HFFc6 (cell line): Measurements from ENCODE around the gene PLD3. TPM values are rescaled to one million over a fixed set of nuclear protein-coding genes. Genes with fewer than 3 reads are reported as not detected.

ENCODE experiments used
- DNase-seq: peaks from one replicate; pipeline ENCODE4 v3.0.0-alpha.2; 2018
- H3K27ac Mint-ChIP-seq: 2 replicates; pipeline ENCODE4 v1.8.0; 2020; ENCODE audit warnings: mild to moderate bottlenecking, mixed read lengths
- H3K27me3 Mint-ChIP-seq: 2 replicates; pipeline ENCODE4 v1.8.0; 2021; ENCODE audit warnings: mild to moderate bottlenecking, moderate library complexity, mixed read lengths; ENCODE audit not compliant: insufficient read depth
- H3K36me3 Mint-ChIP-seq: 2 replicates; pipeline ENCODE4 v1.8.0; 2021; ENCODE audit warnings: low read depth, mixed read lengths
- H3K4me1 Mint-ChIP-seq: 2 replicates; pipeline ENCODE4 v1.8.0; 2020; ENCODE audit warnings: low read depth, mixed read lengths
- H3K4me3 Mint-ChIP-seq: 2 replicates; pipeline ENCODE4 v1.8.0; 2020; ENCODE audit warnings: mild to moderate bottlenecking, moderate library complexity, mixed read lengths
- H3K9me3 Mint-ChIP-seq: 2 replicates; pipeline ENCODE4 v1.8.0; 2020; ENCODE audit warnings: mild to moderate bottlenecking, mixed read lengths
- CTCF ChIP-seq: fragments of 200-600 bp; sonication (generic); IDR thresholded peaks from 2 replicates; pipeline ENCODE4 v1.5.0; 2021; ENCODE audit warnings: antibody characterized with exemption, mild to moderate bottlenecking
- total RNA-seq, 6 experiments: library from RNA; stranded (reverse); fragmentation: NEBNext Ultra II Directional; extraction: Animal tissue kit (Norgen Biotek cat#: 25700); gene quantifications; 2 replicates in 1 of 6; 3 replicates in 5 of 6; pipeline ENCODE4 v1.2.3, GENCODE V29; 2021

PLD3 gene
- total RNA-seq, 6 experiments from 2014 or later, result 141 to 211 (median 152) TPM

GRCh38 chr19:40363069-40363468 is 14.6 kb downstream of the PLD3 start:
- Mint-ChIP-seq H3K4me3 (no peak overlapping the region), H3K27me3 (no peaks in the 10 kb centered on the region; the same call in none of the 2 replicates), H3K36me3 (peaks cover 11% of the 10 kb centered on the region; the same call in 1 of the 2 replicates), H3K9me3 (no peaks in the 10 kb centered on the region), H3K4me1 (peaks cover 25% of the 10 kb centered on the region), H3K27ac (no peak overlapping the region)
- no peak for DNase-seq
- no peak for TF ChIP-seq CTCF

DNA sequence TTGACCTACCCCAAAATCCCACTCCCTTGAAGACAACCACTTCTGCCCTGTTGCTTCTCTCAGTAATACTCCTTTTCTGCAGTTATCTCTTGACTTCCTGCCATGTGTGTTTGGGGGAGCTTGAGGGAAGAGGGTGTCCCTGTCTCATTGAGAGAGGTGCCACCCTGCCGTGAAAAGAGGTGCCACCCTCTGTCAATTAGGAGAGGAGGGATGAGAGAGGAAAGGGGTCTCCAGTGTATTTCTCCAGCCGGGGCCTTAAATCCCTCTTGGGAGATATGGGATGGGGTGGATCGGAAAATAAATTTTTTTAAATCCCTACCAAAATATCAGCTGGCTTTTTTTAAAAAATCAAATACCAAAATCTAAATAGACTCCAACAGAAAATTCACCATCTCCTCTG is 16.5 kb downstream of the PLD3 start:
- H3K27me3 Mint-ChIP-seq, result no peaks in the 10 kb centered on the region; the same call in none of the 2 replicates
- H3K27ac Mint-ChIP-seq, result no peak overlapping the region
- no peak for TF ChIP-seq CTCF
- H3K4me1 Mint-ChIP-seq, result peaks cover 22% of the 10 kb centered on the region
- no peak for DNase-seq
- H3K36me3 Mint-ChIP-seq, result peaks cover 7% of the 10 kb centered on the region; the same call in 1 of the 2 replicates
- H3K9me3 Mint-ChIP-seq, result no peaks in the 10 kb centered on the region
- H3K4me3 Mint-ChIP-seq, result no peak overlapping the region; the same call in 1 of the 2 replicates

DNA sequence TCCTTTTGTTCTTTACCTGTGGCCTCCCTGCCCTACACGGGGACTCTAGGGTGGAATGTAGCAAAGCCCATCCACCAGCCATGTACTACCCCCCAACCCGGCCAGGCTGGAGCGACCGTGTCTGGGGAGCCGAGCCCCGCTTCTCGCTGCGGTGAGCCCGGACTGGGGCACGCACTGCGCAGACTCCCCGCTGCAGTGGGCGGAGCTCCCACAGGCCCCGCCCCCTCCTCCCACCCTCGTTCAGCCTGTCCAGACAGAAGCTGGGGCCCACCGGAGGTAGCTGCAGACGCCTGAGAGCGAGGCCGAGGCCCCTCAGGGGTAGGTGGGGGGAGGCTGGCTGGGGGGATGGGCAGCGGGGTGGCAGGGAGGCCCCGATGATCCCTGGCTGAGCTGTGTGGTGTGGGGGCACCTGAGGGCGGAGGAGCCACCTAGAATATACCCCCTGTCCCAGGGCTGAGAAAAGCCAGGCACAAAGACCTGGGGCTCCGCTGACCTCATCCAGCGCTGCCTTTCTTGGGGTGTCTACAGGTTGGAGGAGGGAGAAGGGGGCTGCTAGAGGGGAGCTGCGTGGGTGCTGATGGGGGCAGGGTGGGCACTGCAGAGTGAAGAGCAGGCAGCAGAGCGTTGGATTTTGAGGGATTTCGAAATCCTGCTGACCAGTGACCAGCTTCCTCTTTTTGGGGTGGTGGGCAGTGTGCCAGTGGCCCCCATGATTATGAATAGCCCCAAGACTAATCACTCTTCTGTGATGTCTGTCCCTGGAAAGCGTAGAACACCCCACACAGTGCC is 17.3 kb downstream of the PLD3 start:
- Mint-ChIP-seq H3K27ac (no peak overlapping the region), H3K4me3 (peak overlapping the region; percentile 61; the same call in 1 of the 2 replicates), H3K9me3 (no peaks in the 10 kb centered on the region), H3K4me1 (peaks cover 14% of the 10 kb centered on the region), H3K27me3 (no peaks in the 10 kb centered on the region; the same call in none of the 2 replicates), H3K36me3 (peaks cover 6% of the 10 kb centered on the region; the same call in 1 of the 2 replicates)
- no peak for DNase-seq
- TF ChIP-seq CTCF, result no peak

DNA sequence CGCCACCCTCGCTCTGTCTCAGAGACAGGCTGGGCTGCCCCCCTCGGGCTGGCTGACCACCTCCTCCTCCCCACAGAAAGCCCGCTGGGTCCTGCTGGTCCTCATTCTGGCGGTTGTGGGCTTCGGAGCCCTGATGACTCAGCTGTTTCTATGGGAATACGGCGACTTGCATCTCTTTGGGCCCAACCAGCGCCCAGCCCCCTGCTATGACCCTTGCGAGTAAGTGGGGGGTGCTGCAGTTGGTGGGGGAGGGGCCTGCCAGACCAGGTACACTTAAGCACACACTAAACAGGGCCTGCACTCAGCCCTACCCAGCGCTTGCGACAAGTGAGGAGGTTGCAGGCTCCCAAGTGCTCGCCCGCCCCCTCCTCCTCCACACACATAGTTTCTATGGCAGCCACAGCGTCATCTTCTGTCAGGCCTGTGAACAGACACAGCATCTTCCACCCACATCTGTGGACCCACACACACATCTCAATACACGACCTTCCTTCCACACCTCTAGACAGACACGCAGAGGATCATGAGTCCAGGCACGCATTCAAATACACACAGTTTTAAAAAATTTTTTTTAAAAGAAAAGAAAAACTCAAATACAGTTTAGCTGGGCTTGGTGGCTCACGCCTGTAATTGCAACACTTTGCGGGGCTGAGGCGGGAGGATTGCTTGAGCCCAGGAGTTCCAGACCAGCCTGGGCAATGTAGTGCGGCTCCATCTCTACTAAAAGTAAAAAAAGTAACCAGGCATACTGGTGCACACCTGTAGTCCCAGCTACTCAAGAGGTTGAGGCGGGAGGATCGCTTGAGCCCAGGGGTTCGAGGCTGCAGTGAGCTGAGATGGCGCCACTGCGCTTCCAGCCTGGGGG is 18.4 kb downstream of the PLD3 start:
- Mint-ChIP-seq H3K4me1 (peaks cover 14% of the 10 kb centered on the region), H3K4me3 (no peak overlapping the region), H3K9me3 (no peaks in the 10 kb centered on the region), H3K36me3 (peaks cover 6% of the 10 kb centered on the region; the same call in 1 of the 2 replicates), H3K27me3 (no peaks in the 10 kb centered on the region; the same call in none of the 2 replicates), H3K27ac (no peak overlapping the region)
- DNase-seq, result no peak
- no peak for TF ChIP-seq CTCF

GRCh38 chr19:40367577-40368434 is 19.3 kb downstream of the PLD3 start:
- H3K4me1 Mint-ChIP-seq, result peaks cover 13% of the 10 kb centered on the region
- no peak overlapping the region for H3K4me3 Mint-ChIP-seq
- H3K9me3 Mint-ChIP-seq, result no peaks in the 10 kb centered on the region
- TF ChIP-seq CTCF, result no peak
- H3K27me3 Mint-ChIP-seq, result no peaks in the 10 kb centered on the region; the same call in none of the 2 replicates
- no peak overlapping the region for H3K27ac Mint-ChIP-seq
- DNase-seq, result no peak
- peaks cover 6% of the 10 kb centered on the region; the same call in 1 of the 2 replicates for H3K36me3 Mint-ChIP-seq
